Testis (tissue), 2 donors: ENCODE data around the gene TEX14.

Experiments
- CTCF ChIP-seq, 3 experiments: fragments of 450-650 bp in 2 of 3; fragments of 200-600 bp in 1 of 3; sonication (generic) in 1 of 3; IDR thresholded peaks; one replicate each; pipeline ENCODE4 v1.5.1; 2016 to 2019; ENCODE audit warnings: antibody characterized with exemption in 3 of 3, mild to moderate bottlenecking in 2 of 3, moderate library complexity in 1 of 3
- POLR2A ChIP-seq: fragments of 450-650 bp; IDR thresholded peaks from one replicate; pipeline ENCODE4 v1.6.1; 2017; ENCODE audit warnings: antibody characterized with exemption, mild to moderate bottlenecking, moderate library complexity

GRCh38 chr17:58557981-58558380 lies 133.9 kb downstream of the TEX14 start:
- TF ChIP-seq POLR2A (no peak), CTCF (IDR thresholded peaks at IDR 0.05) (no peak)
